ENCODE data around the gene EMILIN1. TPM values are rescaled to one million over a fixed set of nuclear protein-coding genes. Genes with fewer than 3 reads are reported as not detected.

EMILIN1 gene
- total and polyA plus RNA-seq, 10 of the 15 experiments (the other 5 are each of a cell fraction or from before 2014, with no cell fraction given) = 0.01 to 2.3 (median 1.2) TPM; not detected in 2

- TF ChIP-seq, protein P1, sequence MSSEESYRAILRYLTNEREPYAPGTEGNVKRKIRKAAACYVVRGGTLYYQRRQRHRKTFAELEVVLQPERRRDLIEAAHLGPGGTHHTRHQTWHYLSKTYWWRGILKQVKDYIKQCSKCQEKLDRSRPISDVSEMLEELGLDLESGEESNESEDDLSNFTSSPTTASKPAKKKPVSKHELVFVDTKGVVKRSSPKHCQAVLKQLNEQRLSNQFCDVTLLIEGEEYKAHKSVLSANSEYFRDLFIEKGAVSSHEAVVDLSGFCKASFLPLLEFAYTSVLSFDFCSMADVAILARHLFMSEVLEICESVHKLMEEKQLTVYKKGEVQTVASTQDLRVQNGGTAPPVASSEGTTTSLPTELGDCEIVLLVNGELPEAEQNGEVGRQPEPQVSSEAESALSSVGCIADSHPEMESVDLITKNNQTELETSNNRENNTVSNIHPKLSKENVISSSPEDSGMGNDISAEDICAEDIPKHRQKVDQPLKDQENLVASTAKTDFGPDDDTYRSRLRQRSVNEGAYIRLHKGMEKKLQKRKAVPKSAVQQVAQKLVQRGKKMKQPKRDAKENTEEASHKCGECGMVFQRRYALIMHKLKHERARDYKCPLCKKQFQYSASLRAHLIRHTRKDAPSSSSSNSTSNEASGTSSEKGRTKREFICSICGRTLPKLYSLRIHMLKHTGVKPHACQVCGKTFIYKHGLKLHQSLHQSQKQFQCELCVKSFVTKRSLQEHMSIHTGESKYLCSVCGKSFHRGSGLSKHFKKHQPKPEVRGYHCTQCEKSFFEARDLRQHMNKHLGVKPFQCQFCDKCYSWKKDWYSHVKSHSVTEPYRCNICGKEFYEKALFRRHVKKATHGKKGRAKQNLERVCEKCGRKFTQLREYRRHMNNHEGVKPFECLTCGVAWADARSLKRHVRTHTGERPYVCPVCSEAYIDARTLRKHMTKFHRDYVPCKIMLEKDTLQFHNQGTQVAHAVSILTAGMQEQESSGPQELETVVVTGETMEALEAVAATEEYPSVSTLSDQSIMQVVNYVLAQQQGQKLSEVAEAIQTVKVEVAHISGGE (CRISPR knock-in tag; IDR thresholded peaks at IDR 0.05) = no peak
- no peak for TF ChIP-seq BCLAF1 (IDR thresholded peaks at IDR 0.05)
These were observed 21.6 kb downstream of the EMILIN1 start (continued) for GRCh38 chr2:27100036-27100435.

DNA sequence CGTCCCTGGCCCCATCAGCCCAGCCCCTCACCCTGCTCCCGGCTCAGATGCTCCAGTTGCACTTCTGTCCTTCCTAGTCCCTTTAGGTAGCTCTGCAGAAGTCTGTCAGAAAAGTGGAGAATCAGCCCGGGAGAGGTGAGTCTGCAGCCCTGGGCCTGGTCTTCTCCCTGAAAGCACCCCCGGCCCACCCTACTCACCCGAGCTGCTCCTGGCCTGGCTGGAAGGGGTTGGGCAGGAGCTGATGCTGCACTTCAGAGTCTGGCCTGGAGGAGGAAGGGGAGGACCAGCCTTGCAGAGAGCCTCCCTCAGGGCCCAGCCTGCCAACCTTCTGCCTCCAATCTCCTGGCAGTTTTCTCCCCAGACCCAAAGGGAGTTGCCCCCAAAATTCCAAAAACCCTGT lies 23.9 kb downstream of the EMILIN1 start:
- Histone ChIP-seq H4K20me1 (ENCODE audit: control insufficient read depth, insufficient read depth) (no peaks in the 10 kb centered on the region), H3K4me3 (no peak overlapping the region), H3K4me1 (ENCODE audit: control insufficient read depth, insufficient read depth, low read length) (no peaks in the 10 kb centered on the region), H3K9ac (ENCODE audit: control insufficient read depth, insufficient read depth, low read length) (no peak overlapping the region), H3K9me3 (replicated peaks; ENCODE audit: control insufficient read depth, insufficient read depth, low read length) (no peaks in the 10 kb centered on the region), H3K79me2 (ENCODE audit: control insufficient read depth, insufficient read depth, low read length) (no peaks in the 10 kb centered on the region), H3K27ac (ENCODE audit: control insufficient read depth, insufficient read depth) (no peak overlapping the region), H2AFZ (ENCODE audit: control insufficient read depth, low read depth, low read length) (no peak overlapping the region), H3K27me3 (replicated peaks in 1 of 2; ENCODE audit: control insufficient read depth in 2 of 2, insufficient read depth in 2 of 2, low read length in 1 of 2) (no peaks in the 10 kb centered on the region), H3K36me3 (ENCODE audit: control insufficient read depth in 2 of 2, insufficient read depth in 2 of 2, low read length in 1 of 2) (no peaks in the 10 kb centered on the region; a peak in 1 of 4 replicates), H3K4me2 (ENCODE audit: control insufficient read depth, insufficient read depth) (no peak overlapping the region)
- intact Hi-C loops (cut with micrococcal nuclease; ENCODE audit: unreplicated experiment) (no loop called here), in situ Hi-C loops (cut with MboI) (no loop called here)
- FAIRE-seq (no peak), DNase-seq (ENCODE audit: low read depth, low spot score) (no peak), ATAC-seq (no peak)
- 46% methylated on average over 5 of the region's 5 CpGs for WGBS (ENCODE audit: insufficient coverage, insufficient replicate concordance, low lambda C conversion rate, missing lambda C conversion rate)
- ChIA-PET POLR2A (no interaction called here), SMC1A (ENCODE audit: uncharacterized antibody, unreplicated experiment) (interaction anchor here (1.0 to 2.3 kb wide), 4 partner anchors 12 to 201 kb away, joined by 3 to 8 read pairs (median 4); no protein-coding TSS in a partner anchor), CTCF (interaction anchor here (1.1 to 9.3 kb wide), 4 partner anchors 70 to 201 kb away, joined by 3 to 132 read pairs (median 43); partner anchors contain the start of gene TRIM54), RAD21 (ENCODE audit: unreplicated experiment) (interaction anchor here (0.5 to 2.5 kb wide), 3 partner anchors 21 to 177 kb away, joined by 3 to 11 read pairs (median 3); no protein-coding TSS in a partner anchor)
- no TSS peak for BruUV-seq (replicated peaks)
- TF ChIP-seq NR2F1 (conservative IDR thresholded peaks at IDR 0.05) (no peak), IRF4 (IDR thresholded peaks at IDR 0.05; ENCODE audit: low read depth, low read length) (no peak), IKZF2 (IDR thresholded peaks at IDR 0.05) (no peak), KDM1A (IDR thresholded peaks at IDR 0.05; ENCODE audit: borderline replicate concordance) (no peak), NR2C1 (IDR thresholded peaks at IDR 0.05) (no peak), CHD1 (IDR thresholded peaks at IDR 0.05; ENCODE audit: low read depth, low read length) (no peak)
- TF ChIP-seq, protein P1 (CRISPR knock-in tag; IDR thresholded peaks at IDR 0.05) = no peak

Data from GM12878 (cell line).